Daoy (cell line): Measurements from ENCODE around the gene SURF2. TPM values are rescaled to one million over a fixed set of nuclear protein-coding genes. Genes with fewer than 3 reads are reported as not detected.

Experiments
- DNase-seq: peaks from one replicate; pipeline ENCODE4 v3.0.0-alpha.2; 2015; ENCODE audit warnings: low read depth
- total RNA-seq: library from RNA; depleted of rRNA; stranded (reverse); fragments of >200 nt; shearing (Covaris generic); gene quantifications from 2 replicates; pipeline ENCODE4 v1.2.3, GENCODE V29; 2014

SURF2 gene
- total RNA-seq, 1 experiment from 2014 or later: 82.3 TPM

GRCh38 chr9:133335924-133336811 is 20.2 kb upstream of the SURF2 start, which contains the start of gene SURF6:
Gene SURF6, minus strand, starts transcription at chr9:133336188. Its CDS starts 56 bp downstream, at chr9:133336132.
- DNase-seq: peak; percentile 98

GRCh38 chr9:133339641-133340040 is 16.7 kb upstream of the SURF2 start:
- no peak for DNase-seq

- DNase-seq: no peak
Measured at GRCh38 chr9:133340256-133340655, 16.1 kb upstream of the SURF2 start.

GRCh38 chr9:133340916-133341315 is 15.4 kb upstream of the SURF2 start:
- no peak for DNase-seq

GRCh38 chr9:133341369-133342068 is 14.8 kb upstream of the SURF2 start:
- DNase-seq: no peak

GRCh38 chr9:133342069-133342406 is 14.3 kb upstream of the SURF2 start:
- no peak for DNase-seq

GRCh38 chr9:133342570-133342969 is 13.8 kb upstream of the SURF2 start:
- DNase-seq: no peak

- DNase-seq: no peak
Measured at GRCh38 chr9:133344071-133344470, 12.3 kb upstream of the SURF2 start.

- no peak for DNase-seq
Measured at GRCh38 chr9:133344979-133345378, 11.4 kb upstream of the SURF2 start.

- DNase-seq: no peak
Measured at GRCh38 chr9:133345596-133345995, 10.8 kb upstream of the SURF2 start.

- no peak for DNase-seq
Measured at GRCh38 chr9:133346021-133346785, 10.1 kb upstream of the SURF2 start.

GRCh38 chr9:133347515-133347984 is 8.8 kb upstream of the SURF2 start:
- peak; percentile 55 for DNase-seq

GRCh38 chr9:133347985-133348717 is 8.2 kb upstream of the SURF2 start, which contains the start of the genes MED22 and RPL7A:
Gene MED22, minus strand, starts transcription at chr9:133348131. Its CDS starts 1,469 bp downstream, at chr9:133346662.
Gene RPL7A, plus strand, starts transcription at chr9:133348218. Its CDS starts 26 bp downstream, at chr9:133348244.
- peak; percentile 96 for DNase-seq

- no peak for DNase-seq
Measured at GRCh38 chr9:133348718-133349573, 7.4 kb upstream of the SURF2 start.

- no peak for DNase-seq
Measured at GRCh38 chr9:133349965-133350616, 6.3 kb upstream of the SURF2 start.

- no peak for DNase-seq
Measured at GRCh38 chr9:133351526-133351907, 4.8 kb upstream of the SURF2 start.

GRCh38 chr9:133351908-133352634 is 4.3 kb upstream of the SURF2 start:
- peak; percentile 69 for DNase-seq

GRCh38 chr9:133352635-133353340 is 3.6 kb upstream of the SURF2 start:
- DNase-seq: no peak
